HG03571 (cell line): Measurements from ENCODE around the gene RHOBTB3.
A peak's percentile ranks its signal among the peaks of the same experiment; 100 is the strongest.

Experiments used
- ATAC-seq: cut with Tn5 transposase; IDR thresholded peaks from one replicate; pipeline ENCODE4 v1.9.1; 2021; ENCODE audit not compliant: unreplicated experiment

RHOBTB3 gene

GRCh38 chr5:95762652-95763041 lies 31.5 kb downstream of the RHOBTB3 start:
- ATAC-seq: no peak

GRCh38 chr5:95763941-95764340 lies 32.8 kb downstream of the RHOBTB3 start:
- no peak for ATAC-seq

- no peak for ATAC-seq
These were observed 37.6 kb downstream of the RHOBTB3 start for GRCh38 chr5:95768731-95769130.

GRCh38 chr5:95770830-95771708 lies 39.9 kb downstream of the RHOBTB3 start:
- no peak for ATAC-seq

- no peak for ATAC-seq
These were observed 40.8 kb downstream of the RHOBTB3 start for GRCh38 chr5:95771892-95772291.

GRCh38 chr5:95773335-95774059 lies 42.4 kb downstream of the RHOBTB3 start:
- ATAC-seq: no peak

GRCh38 chr5:95777441-95777840 lies 46.3 kb downstream of the RHOBTB3 start:
- ATAC-seq: no peak

GRCh38 chr5:95778713-95779436 lies 47.7 kb downstream of the RHOBTB3 start:
- ATAC-seq: no peak

- ATAC-seq: no peak
These were observed 48.5 kb downstream of the RHOBTB3 start for GRCh38 chr5:95779611-95780010.

- ATAC-seq: no peak
These were observed 49.5 kb downstream of the RHOBTB3 start for GRCh38 chr5:95780597-95780996.

GRCh38 chr5:95781101-95781583 lies 50.0 kb downstream of the RHOBTB3 start:
- ATAC-seq: peak; percentile 97

- no peak for ATAC-seq
These were observed 51.0 kb downstream of the RHOBTB3 start for GRCh38 chr5:95782181-95782580.

- ATAC-seq: no peak
These were observed 52.5 kb downstream of the RHOBTB3 start for GRCh38 chr5:95783661-95784060.

- ATAC-seq: no peak
These were observed 53.6 kb downstream of the RHOBTB3 start for GRCh38 chr5:95784514-95785302.

GRCh38 chr5:95786821-95787418 lies 55.8 kb downstream of the RHOBTB3 start:
- ATAC-seq: no peak

- ATAC-seq: no peak
These were observed 57.4 kb downstream of the RHOBTB3 start for GRCh38 chr5:95788493-95788892.

- no peak for ATAC-seq
These were observed 60.6 kb downstream of the RHOBTB3 start for GRCh38 chr5:95791751-95792150.

GRCh38 chr5:95794070-95794516 lies 63.0 kb downstream of the RHOBTB3 start:
- ATAC-seq: no peak

GRCh38 chr5:95797301-95797700 lies 66.2 kb downstream of the RHOBTB3 start:
- ATAC-seq: no peak

GRCh38 chr5:95798048-95798447 lies 66.9 kb downstream of the RHOBTB3 start:
- no peak for ATAC-seq
